H1 (cell line): ENCODE data around the gene CHCHD3. TPM values are rescaled to one million over a fixed set of nuclear protein-coding genes. Genes with fewer than 3 reads are reported as not detected.

Experiments used
- RNF2 ChIP-seq: fragments of 200-900, 300-1000 bp; sonication (generic); IDR thresholded peaks from 2 replicates; pipeline ENCODE4 v1.7.1; 2016; ENCODE audit warnings: borderline replicate concordance, low read depth, mild to moderate bottlenecking, antibody characterized with exemption, low read length; ENCODE audit not compliant: poor library complexity, severe bottlenecking; ENCODE audit errors: missing control alignments
- SAP30 ChIP-seq: fragments of 300-600 bp; sonication (generic); IDR thresholded peaks from 2 replicates; pipeline ENCODE4 v1.7.1; 2012; ENCODE audit warnings: low read length, moderate library complexity, mild to moderate bottlenecking, inconsistent platforms; ENCODE audit not compliant: insufficient read depth, insufficient replicate concordance
- polyA plus RNA-seq, 7 experiments: library from polyadenylated mRNA; depleted of rRNA in 3 of 7; stranded (reverse) in 5 of 7; unstranded in 2 of 7; fragments of >200 nt in 5 of 7; fragments of 200-250 nt in 2 of 7; gene quantifications; 1 replicate in 5 of 7; 2 replicates in 1 of 7; 4 replicates in 1 of 7; pipeline versions ENCODE4 v1.2.1 to v1.2.3, GENCODE V29; 2011 to 2013; ENCODE audit warnings: missing spikeins in 2 of 7, mixed read lengths in 2 of 7
- total RNA-seq: library from RNA; stranded (reverse); fragmentation: NEBNext Ultra II Directional; extraction: Animal tissue kit (Norgen Biotek cat#: 25700); gene quantifications from 2 replicates; pipeline ENCODE4 v1.2.1, GENCODE V29; 2021

Gene CHCHD3
- total and polyA plus RNA-seq, 2 of the 8 experiments (the other 6 are each of a cell fraction or from before 2014, with no cell fraction given): 42.9 to 137 TPM

DNA sequence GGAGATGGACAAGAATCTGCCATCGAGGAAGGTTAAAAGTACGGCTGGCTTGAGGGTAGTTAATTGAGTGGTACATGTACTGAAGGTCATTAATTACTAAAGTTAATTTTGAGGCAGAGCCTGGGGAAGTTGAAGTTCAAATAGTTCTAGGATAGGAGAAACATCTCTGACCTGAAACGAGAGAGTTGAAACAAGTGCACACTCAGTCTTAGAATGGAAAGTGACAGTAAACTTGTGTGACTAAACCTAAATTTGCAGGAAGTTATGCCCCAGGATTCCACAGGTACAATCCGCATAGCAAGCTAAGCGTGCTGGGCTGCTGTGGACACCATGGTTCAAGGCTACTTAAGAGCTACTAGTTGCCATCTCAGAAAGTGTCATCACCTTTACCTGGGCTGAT is 209.9 kb downstream of the CHCHD3 start (continued):
- no peak for TF ChIP-seq RNF2
- TF ChIP-seq SAP30: no peak
